ENCODE measurements around the gene RGS3.

DNA sequence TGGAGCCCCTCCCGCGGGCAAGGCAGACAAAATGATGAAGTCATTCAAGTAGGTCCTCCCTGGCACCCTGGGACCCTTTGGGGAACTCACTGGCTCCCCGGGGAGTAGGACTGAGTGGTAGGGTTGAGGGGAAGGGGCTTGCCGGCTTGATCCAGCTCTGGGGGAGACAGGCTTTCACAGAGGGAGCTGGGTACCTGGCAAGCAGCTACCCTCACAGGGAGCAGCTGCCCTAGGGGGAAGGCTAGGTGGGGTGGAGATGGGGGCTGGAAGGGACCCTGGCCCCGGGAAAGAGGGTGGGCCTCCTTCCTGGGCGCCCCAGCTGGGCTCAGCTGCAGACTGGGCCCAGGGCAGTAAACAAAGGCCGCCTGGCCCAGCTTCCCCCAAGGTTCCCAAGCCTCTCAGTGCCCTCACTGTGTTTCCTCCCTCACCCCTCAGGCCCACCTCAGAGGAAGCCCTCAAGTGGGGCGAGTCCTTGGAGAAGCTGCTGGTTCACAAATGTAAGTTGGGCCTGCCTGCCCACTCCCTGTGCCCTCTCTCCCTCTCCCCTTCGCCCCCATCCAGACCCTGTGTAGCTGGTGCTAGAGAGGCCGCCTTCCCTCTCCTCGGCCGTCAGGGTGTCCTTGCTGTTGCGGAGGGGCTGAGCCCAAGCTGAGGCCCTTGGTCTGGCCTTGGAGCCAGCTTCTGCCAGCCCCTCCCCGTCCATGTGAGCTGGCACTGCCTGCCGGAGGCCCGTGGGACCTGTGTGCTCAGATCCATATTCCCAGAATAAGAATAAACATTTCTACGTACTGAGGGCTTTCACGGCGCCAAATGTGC is 131.2 kb downstream of the RGS3 start:
- TF ChIP-seq, protein P1, sequence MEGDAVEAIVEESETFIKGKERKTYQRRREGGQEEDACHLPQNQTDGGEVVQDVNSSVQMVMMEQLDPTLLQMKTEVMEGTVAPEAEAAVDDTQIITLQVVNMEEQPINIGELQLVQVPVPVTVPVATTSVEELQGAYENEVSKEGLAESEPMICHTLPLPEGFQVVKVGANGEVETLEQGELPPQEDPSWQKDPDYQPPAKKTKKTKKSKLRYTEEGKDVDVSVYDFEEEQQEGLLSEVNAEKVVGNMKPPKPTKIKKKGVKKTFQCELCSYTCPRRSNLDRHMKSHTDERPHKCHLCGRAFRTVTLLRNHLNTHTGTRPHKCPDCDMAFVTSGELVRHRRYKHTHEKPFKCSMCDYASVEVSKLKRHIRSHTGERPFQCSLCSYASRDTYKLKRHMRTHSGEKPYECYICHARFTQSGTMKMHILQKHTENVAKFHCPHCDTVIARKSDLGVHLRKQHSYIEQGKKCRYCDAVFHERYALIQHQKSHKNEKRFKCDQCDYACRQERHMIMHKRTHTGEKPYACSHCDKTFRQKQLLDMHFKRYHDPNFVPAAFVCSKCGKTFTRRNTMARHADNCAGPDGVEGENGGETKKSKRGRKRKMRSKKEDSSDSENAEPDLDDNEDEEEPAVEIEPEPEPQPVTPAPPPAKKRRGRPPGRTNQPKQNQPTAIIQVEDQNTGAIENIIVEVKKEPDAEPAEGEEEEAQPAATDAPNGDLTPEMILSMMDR (IDR thresholded peaks at IDR 0.05) = no peak
- no peak for TF ChIP-seq POLR2A (IDR thresholded peaks at IDR 0.05)
